ENCODE measurements around the gene MED13L. TPM values are rescaled to one million over a fixed set of nuclear protein-coding genes. Genes with fewer than 3 reads are reported as not detected.

MED13L gene
- total and polyA plus RNA-seq, 2 of the 8 experiments (the other 6 are each of a cell fraction or from before 2014, with no cell fraction given) = 15.9 to 51.7 TPM

GRCh38 chr12:116213885-116214527, 63.5 kb downstream of the MED13L start:
- Histone ChIP-seq H2BK120ac (replicated peaks; ENCODE audit: low read depth, low read length) (no peak overlapping the region), H2BK15ac (ENCODE audit: low read length) (no peak overlapping the region), H3K23ac (ENCODE audit: insufficient read length) (no peak overlapping the region), H3K23me2 (ENCODE audit: low read depth, low read length) (no peaks in the 10 kb centered on the region), H3K4me1 (replicated peaks in 1 of 4; ENCODE audit: control insufficient read depth in 3 of 4, insufficient read depth in 4 of 4, low read length in 3 of 4) (peaks cover 0 to 7% (median 1%) of the 10 kb centered on the region in 4 experiments; a peak in 1 of 7 replicates), H3K4me3 (ENCODE audit: extremely low read depth in 1 of 4, insufficient read depth in 2 of 4, low read depth in 3 of 4, low read length in 4 of 4) (no peak overlapping the region), H3K4me2 (ENCODE audit: insufficient read depth in 1 of 2, low read depth in 2 of 2, low read length in 2 of 2) (no peak overlapping the region), H3K9ac (replicated peaks in 1 of 4; ENCODE audit: extremely low read depth in 1 of 4, low read depth in 3 of 4, low read length in 3 of 4) (no peak overlapping the region), H3K27ac (ENCODE audit: low read depth, low read length) (no peak overlapping the region), H3K18ac (ENCODE audit: extremely low read depth, low read length) (no peak overlapping the region), H3K79me2 (ENCODE audit: control insufficient read depth in 1 of 2, insufficient read depth in 2 of 2, low read length in 2 of 2) (peaks cover 0 to 91% of the 10 kb centered on the region in 2 experiments; a peak in 3 of 4 replicates), H2AK5ac (ENCODE audit: low read depth, low read length) (no peak overlapping the region), H3K56ac (replicated peaks; ENCODE audit: insufficient read length, low read depth, low read length) (no peak overlapping the region), H2AFZ (ENCODE audit: low read length) (no peak overlapping the region), H3K79me1 (ENCODE audit: low read depth, low read length) (0 out of 2 replicates have a peak, but pooled peaks cover 7% of the 10 kb centered on the region), H3K14ac (ENCODE audit: insufficient read length) (no peak overlapping the region), H4K8ac (ENCODE audit: extremely low read depth, insufficient read depth, low read length) (no peak overlapping the region), H3K36me3 (ENCODE audit: control insufficient read depth in 2 of 4, insufficient read depth in 4 of 4, low read length in 3 of 4) (no peaks in the 10 kb centered on the region), H4K5ac (ENCODE audit: insufficient read length, low read depth, low read length) (no peak overlapping the region), H4K20me1 (replicated peaks in 1 of 2; ENCODE audit: control insufficient read depth in 1 of 2, insufficient read depth in 2 of 2, low read length in 2 of 2) (peaks cover 4 to 8% of the 10 kb centered on the region in 2 experiments), H3K4ac (replicated peaks; ENCODE audit: insufficient read length, low read depth, low read length) (no peak overlapping the region), H4K91ac (replicated peaks; ENCODE audit: insufficient read length, low read length) (no peak overlapping the region), H3K27me3 (replicated peaks in 1 of 4; ENCODE audit: control insufficient read depth in 3 of 4, extremely low read depth in 1 of 4, insufficient read depth in 3 of 4, low read length in 3 of 4) (no peaks in the 10 kb centered on the region), H2BK20ac (ENCODE audit: low read length) (no peak overlapping the region), H2BK5ac (ENCODE audit: low read depth, low read length) (no peak overlapping the region), H3K9me3 (ENCODE audit: insufficient read depth in 2 of 2, low read depth in 1 of 2, low read length in 1 of 2) (no peaks in the 10 kb centered on the region), H2BK12ac (ENCODE audit: low read depth, low read length) (no peak overlapping the region)
- TF ChIP-seq SRF (IDR thresholded peaks at IDR 0.05; ENCODE audit: low read depth, low read length) (no peak), KDM1A (IDR thresholded peaks at IDR 0.05; ENCODE audit: borderline replicate concordance, low read length) (no peak), BRCA1 (IDR thresholded peaks at IDR 0.05; ENCODE audit: low read depth, low read length) (no peak), SIX5 (IDR thresholded peaks at IDR 0.05; ENCODE audit: low read depth, low read length) (no peak), EP300 (IDR thresholded peaks at IDR 0.05; ENCODE audit: borderline replicate concordance in 1 of 2, low read depth in 2 of 2, low read length in 2 of 2) (no peak), RXRA (IDR thresholded peaks at IDR 0.05; ENCODE audit: insufficient read depth, low read depth, low read length) (no peak), PHF8 (conservative IDR thresholded peaks at IDR 0.05; ENCODE audit: low read depth, low read length) (no peak), CTBP2 (IDR thresholded peaks at IDR 0.05; ENCODE audit: borderline replicate concordance, insufficient read depth, insufficient read length, low read length) (no peak), SAP30 (IDR thresholded peaks at IDR 0.05; ENCODE audit: insufficient read depth, insufficient replicate concordance, low read length) (no peak)
- 91% methylated on average over 4 of the region's 4 CpGs; no CpG with 5 or more reads in 1 of the 2 experiments for WGBS, 2 experiments (ENCODE audit: extremely low coverage in 1 of 2, insufficient coverage in 1 of 2, insufficient read length in 1 of 2, insufficient replicate concordance in 2 of 2, low coverage in 1 of 2, low lambda C conversion rate in 2 of 2, missing lambda C conversion rate in 1 of 2)
- FAIRE-seq (peak; percentile 68), DNase-seq (ENCODE audit: low read depth in 1 of 2, low spot score in 2 of 2) (no peak)
- ChIA-PET POLR2A (ENCODE audit: partially characterized antibody) (no interaction called here), CTCF (ENCODE audit: partially characterized antibody) (no interaction called here)
